Stimulated activated naive CD8-positive, alpha-beta T cell treated with anti-CD3 and anti-CD28 coated beads, Interleukin-15, amount 100 ng/mL, for 72 hours (primary cell): ENCODE results near the gene MRPL49.
"Not testable (repeated sequence)": the region's sequence is repeated elsewhere in the genome, so short reads cannot be mapped to it uniquely, and the experiment has no call there.

Experiments
- ATAC-seq: fragments of 150-1000 bp; cut with Tn5 transposase; 2 replicates; pipeline ENCODE4 v1.10.0; 2021; ENCODE audit warnings: mild to moderate bottlenecking, moderate library complexity
- DNase-seq, 2 donors: peaks; one replicate each; pipeline ENCODE4 v3.0.0; 2021 to 2022
- H3K27ac Mint-ChIP-seq, 2 donors: one replicate each; pipeline ENCODE4 v1.8.0; 2022; ENCODE audit warnings: mild to moderate bottlenecking in 2 of 2, mixed read lengths in 2 of 2, moderate library complexity in 2 of 2
- H3K27me3 Mint-ChIP-seq: one replicate; pipeline ENCODE4 v1.8.0; 2022; ENCODE audit warnings: mixed read lengths
- H3K4me1 Mint-ChIP-seq: one replicate; pipeline ENCODE4 v1.8.0; 2022; ENCODE audit warnings: mild to moderate bottlenecking, mixed read lengths
- H3K4me3 Mint-ChIP-seq, 2 donors: one replicate each; pipeline ENCODE4 v1.8.0; 2022; ENCODE audit warnings: mild to moderate bottlenecking in 2 of 2, mixed read lengths in 2 of 2, moderate library complexity in 1 of 2
- H3K9me3 Mint-ChIP-seq, 2 donors: one replicate each; pipeline ENCODE4 v1.8.0; 2022; ENCODE audit warnings: mixed read lengths in 2 of 2

The MRPL49 gene

DNA sequence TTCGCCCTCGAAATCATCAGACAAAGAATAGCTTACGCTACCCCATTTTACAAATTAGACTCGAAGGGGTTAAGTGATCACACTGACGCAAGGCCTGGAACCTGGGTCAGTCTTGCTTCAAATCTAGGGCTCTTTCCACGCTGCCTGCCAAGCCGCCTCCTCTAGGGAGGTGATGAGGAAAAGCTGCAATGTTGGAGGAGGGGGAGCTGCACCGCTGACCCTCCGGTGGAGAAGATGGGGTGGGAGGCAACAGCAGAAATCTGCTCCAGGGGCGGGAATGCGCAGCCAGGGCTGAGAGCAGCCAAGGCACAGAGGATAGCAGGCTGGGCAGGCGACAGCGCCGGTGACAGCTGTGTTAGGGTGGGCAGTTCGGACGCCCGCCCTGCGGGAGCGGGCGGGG lies 11.6 kb downstream of the MRPL49 start:
- ATAC-seq: no peak
- Mint-ChIP-seq H3K4me1 (peaks cover 56% of the 10 kb centered on the region), H3K27me3 (no peaks in the 10 kb centered on the region), H3K9me3 (no peaks in the 10 kb centered on the region), H3K4me3 (peak overlapping the region; percentile 92 to 100), H3K27ac (peak overlapping the region; percentile 99 to 100)
- DNase-seq: no peak

DNA sequence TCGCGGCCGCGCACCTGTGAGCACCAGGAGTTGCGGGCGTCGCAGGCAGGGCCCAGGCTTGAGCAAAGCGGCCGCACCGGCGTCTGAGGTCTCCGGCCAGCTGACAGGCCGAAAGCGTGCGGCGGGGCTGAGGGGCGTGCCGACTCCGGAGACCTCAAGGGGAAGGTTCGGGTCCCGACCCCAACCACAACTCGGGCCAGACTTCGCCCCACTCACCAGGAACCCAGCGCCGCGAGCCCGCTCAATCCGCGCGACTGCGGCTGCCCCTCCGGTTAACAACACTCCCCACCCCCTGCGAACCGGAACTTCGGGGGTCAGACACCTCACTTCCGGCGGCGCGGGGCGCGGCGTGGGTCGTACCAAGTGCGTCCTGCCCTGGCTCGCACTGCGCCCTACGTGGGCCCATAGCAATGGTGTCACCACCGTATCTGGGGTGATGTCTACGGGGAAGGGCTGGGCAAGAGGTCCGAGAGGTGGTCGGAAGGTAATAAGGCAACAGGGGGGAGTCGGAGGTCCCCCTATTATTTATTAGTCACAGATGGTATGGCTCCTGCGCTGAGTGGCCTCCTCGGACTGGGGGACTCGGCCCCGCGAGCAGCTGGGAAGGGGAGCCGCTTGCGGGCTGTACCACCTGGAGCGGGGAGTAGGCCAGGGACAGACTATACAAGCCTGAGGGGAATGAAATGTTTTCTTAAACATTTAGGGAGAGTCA lies 12.3 kb downstream of the MRPL49 start, which contains the start of gene SYVN1:
TSS of gene SYVN1 (minus strand) at position 280 of the 712 bp plus-strand sequence. CDS start 918 bp downstream, outside the sequence.
- ATAC-seq: peak; percentile 89
- peak within 1 kb of the TSS; percentile 92 to 100 for H3K4me3 Mint-ChIP-seq
- H3K9me3 Mint-ChIP-seq: no peaks in the 10 kb centered on the region
- peak; percentile 89 to 91 for DNase-seq
- peak within 1 kb of the TSS; percentile 99 to 100 for H3K27ac Mint-ChIP-seq
- H3K4me1 Mint-ChIP-seq: peaks cover 56% of the 10 kb centered on the region
- no peaks in the 10 kb centered on the region for H3K27me3 Mint-ChIP-seq

DNA sequence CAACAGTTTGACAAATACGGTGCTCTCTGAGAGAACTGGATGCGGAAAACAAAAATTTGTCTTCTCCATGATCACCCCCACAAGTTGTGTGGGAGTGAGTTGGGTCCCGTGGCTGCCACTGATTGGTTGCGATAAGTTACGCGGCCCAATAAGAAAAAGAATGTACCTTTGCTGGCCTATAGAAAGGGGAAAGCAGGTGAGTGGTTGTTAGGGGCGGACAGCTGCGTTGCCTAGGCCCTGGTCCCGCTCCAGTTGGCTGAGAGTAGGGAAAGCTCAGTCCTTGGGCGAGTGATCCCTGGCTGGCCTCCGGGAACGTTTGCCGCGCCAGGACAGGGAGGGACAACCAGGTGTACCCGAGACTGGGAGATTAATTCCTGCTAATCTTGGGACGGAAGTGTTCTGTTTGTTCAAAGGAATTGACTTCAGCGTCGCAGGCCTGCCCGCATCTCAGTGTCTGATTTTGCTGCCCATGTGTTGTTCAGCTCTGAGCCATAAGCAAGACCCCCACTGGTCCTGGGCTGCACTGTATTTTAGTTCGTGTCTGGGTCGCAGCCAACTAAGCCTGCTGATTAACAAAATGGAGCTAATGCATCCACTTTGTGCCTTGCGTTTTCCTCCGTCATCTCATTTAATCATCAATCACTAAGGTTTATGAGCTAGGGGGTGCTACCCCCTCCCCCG lies 13.0 kb downstream of the MRPL49 start:
- peak overlapping the region; percentile 99 to 100 for H3K27ac Mint-ChIP-seq
- peak; percentile 83 to 88 for DNase-seq
- H3K9me3 Mint-ChIP-seq: no peaks in the 10 kb centered on the region
- peak overlapping the region; percentile 92 to 100 for H3K4me3 Mint-ChIP-seq
- peak; percentile 93 for ATAC-seq
- peaks cover 51% of the 10 kb centered on the region for H3K4me1 Mint-ChIP-seq
- H3K27me3 Mint-ChIP-seq: no peaks in the 10 kb centered on the region

DNA sequence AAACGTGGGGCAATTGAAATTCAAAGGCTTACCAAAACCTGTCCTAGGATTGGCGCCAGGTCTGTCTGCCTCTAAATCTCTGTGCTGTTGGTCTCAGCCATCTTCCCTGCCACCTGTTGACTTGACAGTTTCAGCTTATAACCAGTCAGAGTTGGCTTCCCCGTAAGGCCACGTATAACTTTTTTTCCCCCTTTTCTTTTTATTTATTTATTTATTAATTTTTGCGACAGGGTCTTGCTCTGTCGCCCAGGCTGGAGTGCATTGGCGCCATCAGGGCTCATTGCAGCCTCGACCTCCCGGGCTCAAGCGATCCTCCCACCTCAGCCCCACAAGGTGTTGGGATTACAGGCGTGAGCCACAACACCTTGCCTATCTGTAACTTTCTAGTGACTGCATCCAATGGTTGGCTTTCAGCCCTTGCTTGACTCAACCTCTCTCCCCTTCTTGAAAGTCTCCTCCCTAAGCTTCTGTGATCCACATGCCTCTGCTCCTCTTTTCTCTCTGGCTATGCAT lies 13.6 kb downstream of the MRPL49 start:
- H3K4me1 Mint-ChIP-seq: peaks cover 49% of the 10 kb centered on the region
- peak overlapping the region; percentile 92 to 100 for H3K4me3 Mint-ChIP-seq
- DNase-seq: no peak
- H3K27ac Mint-ChIP-seq: peak overlapping the region; percentile 99 to 100
- no peaks in the 10 kb centered on the region for H3K9me3 Mint-ChIP-seq
- no peak for ATAC-seq
- no peaks in the 10 kb centered on the region for H3K27me3 Mint-ChIP-seq

DNA sequence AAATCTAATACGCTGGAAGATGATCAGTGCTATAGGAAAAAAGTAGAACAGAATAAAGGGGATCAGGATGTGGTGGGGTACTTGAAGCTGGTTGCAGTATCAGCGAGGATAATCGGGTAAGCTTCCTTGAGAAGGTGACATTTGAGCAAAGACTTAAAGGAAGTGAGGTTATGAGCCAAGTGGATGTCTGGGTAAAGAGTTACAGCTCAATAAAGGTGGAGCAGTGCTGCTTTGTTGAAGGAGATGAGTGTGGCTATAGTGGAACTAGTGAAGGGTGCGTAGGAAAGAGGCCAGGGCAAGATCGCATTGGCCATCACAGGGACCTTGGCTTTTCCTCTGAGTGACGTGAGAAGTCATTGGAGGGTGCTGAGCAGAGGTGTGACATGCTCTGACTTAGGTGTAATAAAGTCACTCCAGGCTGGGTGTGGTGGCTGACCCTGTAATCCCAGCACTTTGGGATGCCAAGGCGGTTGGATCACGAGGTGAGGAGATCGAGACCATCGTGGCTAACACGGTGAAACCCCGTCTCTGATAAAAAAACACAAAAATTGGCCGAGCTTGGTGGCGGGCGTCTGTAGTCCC lies 14.5 kb downstream of the MRPL49 start:
- no peaks in the 10 kb centered on the region for H3K9me3 Mint-ChIP-seq
- H3K4me1 Mint-ChIP-seq: peaks cover 42% of the 10 kb centered on the region
- no peak for DNase-seq
- H3K4me3 Mint-ChIP-seq: peak overlapping the region in 1 of 2 donors; percentile 89
- no peaks in the 10 kb centered on the region for H3K27me3 Mint-ChIP-seq
- ATAC-seq: no peak
- peak overlapping the region in 1 of 2 donors; percentile 94 for H3K27ac Mint-ChIP-seq

DNA sequence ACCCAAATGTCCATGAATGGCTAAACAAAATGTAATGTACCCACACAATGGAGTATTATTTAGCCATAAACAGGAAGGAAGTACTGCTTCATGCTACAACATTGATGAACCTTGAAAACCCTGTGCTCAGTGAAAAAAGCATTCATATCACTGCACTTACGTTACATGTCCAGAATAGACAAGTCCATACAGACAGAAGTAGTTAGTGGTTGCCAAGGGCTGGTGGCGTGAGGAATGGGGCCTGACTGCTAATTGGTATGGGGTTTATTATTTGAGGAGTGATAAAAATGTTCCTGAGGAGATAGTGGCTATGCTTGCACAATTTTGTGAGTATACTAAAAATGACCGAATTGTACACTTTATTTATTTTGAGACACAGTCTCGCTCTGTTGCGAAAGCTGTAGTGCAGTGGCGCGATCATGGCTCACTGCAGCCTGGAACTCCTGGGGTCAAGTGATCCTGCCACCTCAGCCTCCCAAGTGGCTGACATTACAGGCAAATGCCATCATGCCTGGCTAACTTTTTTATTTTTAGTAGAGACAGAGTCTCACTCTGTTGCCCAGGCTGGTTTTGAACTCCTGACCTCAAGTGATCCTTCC lies 19.9 kb downstream of the MRPL49 start:
- no peak overlapping the region for H3K27ac Mint-ChIP-seq
- ATAC-seq: no peak
- no peaks in the 10 kb centered on the region for H3K27me3 Mint-ChIP-seq
- H3K9me3 Mint-ChIP-seq: no peaks in the 10 kb centered on the region
- H3K4me3 Mint-ChIP-seq: no peak overlapping the region
- DNase-seq: no peak
- peaks cover 5% of the 10 kb centered on the region for H3K4me1 Mint-ChIP-seq

DNA sequence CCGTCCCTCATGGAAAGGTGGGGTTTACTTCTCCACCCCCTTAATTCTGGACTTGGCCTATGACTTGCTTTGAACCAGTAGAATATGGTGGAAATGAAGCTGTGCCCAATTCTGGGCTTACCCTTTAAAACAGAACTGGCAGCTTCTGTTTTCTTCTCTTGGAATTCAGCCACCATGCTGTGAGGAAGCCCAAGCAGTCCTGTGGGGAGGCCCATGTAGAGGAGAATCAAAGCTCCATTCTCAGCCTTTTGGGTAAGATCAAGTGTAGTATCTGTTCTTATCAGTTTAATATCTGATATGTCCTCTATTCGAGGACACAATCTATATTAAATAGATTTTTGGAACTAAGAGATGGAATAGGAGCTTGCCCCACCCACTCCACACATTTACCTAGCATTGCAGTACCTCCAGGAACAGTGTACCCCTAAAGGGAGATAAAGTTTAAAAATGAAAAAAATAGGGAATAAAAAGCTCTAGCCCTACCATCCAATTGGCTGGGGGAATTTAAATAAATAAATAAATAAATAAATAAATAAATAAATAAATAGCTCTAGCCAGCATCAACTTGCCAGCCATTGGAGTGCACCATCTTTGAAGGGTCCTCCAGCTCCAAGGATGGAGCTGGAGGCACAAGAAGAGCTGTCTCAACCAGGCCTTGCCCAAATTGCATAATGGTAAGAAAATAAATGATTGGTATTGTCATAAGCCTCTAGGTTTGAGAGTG lies 25.4 kb downstream of the MRPL49 start:
- peaks cover 8% of the 10 kb centered on the region for H3K27me3 Mint-ChIP-seq
- H3K4me1 Mint-ChIP-seq: peaks cover 15% of the 10 kb centered on the region
- ATAC-seq (no peak), DNase-seq (no peak)
- H3K27ac Mint-ChIP-seq: no peak overlapping the region
- H3K9me3 Mint-ChIP-seq: no peaks in the 10 kb centered on the region
- no peak overlapping the region for H3K4me3 Mint-ChIP-seq

DNA sequence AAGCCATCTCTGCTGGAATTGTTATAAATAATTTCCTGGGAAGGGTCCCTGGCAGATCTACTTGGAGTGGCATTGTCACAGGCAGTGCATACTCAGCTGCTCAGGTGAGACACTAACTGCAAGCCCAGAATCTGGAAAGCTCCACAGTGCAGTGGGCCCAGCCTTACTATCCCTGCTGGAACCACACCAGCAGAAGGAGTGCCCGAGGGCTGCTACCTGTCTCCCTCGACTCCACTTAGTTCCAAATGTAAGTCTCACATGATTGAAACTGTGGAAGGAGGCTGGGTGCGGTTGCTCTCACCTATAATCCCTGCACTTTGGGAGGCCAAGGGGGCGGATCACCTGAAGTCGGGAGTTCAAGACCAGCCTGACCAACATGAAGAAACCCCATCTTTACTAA lies 26.5 kb downstream of the MRPL49 start:
- peaks cover 20% of the 10 kb centered on the region for H3K27me3 Mint-ChIP-seq
- H3K4me3 Mint-ChIP-seq: no peak overlapping the region
- no peak for ATAC-seq
- no peak for DNase-seq
- no peak overlapping the region for H3K27ac Mint-ChIP-seq
- H3K4me1 Mint-ChIP-seq: peaks cover 15% of the 10 kb centered on the region
- H3K9me3 Mint-ChIP-seq: no peaks in the 10 kb centered on the region

DNA sequence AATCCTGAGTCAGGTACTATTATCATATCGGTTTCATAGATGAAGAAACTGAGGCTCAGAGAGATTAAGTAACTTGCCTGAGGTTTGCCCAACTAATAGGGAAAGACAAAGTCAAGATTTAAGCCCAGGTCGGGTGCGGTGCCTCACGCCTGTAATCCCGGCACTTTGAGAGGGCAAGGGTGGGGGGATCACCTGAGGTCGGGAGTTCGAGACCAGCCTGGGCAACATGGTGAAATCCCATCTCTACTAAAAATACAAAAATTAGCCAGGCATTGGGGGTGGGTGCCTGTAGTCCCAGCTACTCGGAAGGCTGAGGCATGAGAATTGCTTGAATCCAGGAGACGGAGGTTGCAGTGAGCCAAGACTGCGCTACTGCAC lies 28.0 kb downstream of the MRPL49 start:
- peaks cover 20% of the 10 kb centered on the region for H3K27me3 Mint-ChIP-seq
- H3K4me3 Mint-ChIP-seq, H3K9me3 Mint-ChIP-seq, H3K27ac Mint-ChIP-seq, DNase-seq, ATAC-seq: not testable (repeated sequence)
- peaks cover 15% of the 10 kb centered on the region for H3K4me1 Mint-ChIP-seq

DNA sequence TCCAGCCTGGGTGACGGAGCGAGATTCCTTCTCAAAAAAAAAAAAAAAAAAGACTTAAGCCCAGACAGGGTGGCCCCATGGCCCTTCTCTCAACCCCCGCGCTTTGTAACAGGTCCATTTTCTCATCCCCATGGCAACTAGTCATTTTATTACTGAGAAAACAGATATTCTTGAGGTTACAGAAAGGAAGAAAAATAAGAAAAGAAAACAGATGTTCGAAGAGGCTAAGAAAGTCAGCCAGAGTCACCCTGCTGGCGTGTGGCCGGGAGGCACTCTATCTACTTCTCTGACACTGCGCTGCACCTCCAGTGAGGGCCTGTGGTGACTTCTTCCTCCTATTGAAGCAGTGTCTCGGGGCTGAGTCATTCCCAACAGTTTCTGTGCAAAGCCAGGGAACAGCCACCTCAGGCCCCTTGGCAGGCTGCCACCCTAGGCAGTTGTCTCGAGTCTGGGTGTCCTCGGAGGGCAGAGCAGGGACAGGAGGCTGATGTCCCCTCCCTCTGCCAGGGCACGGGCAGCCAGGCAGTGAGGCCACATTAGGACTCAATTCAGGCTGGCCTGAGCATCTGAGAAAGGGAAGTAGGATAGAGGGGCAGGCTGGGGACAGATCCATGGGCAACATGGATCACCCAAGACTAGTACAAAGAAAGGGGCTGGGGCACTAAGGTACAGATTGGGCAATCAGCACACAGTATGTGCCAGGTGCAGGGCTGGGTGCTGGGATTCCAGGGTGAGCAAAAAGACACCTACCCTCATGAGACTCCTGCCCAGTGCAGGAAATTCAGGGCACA lies 28.6 kb downstream of the MRPL49 start:
- Mint-ChIP-seq H3K27me3 (peaks cover 20% of the 10 kb centered on the region), H3K4me1 (peaks cover 15% of the 10 kb centered on the region), H3K4me3 (no peak overlapping the region), H3K9me3 (no peaks in the 10 kb centered on the region), H3K27ac (peak overlapping the region in 1 of 2 donors; percentile 21)
- ATAC-seq (peak; percentile 88), DNase-seq (peak; percentile 16 to 39)

DNA sequence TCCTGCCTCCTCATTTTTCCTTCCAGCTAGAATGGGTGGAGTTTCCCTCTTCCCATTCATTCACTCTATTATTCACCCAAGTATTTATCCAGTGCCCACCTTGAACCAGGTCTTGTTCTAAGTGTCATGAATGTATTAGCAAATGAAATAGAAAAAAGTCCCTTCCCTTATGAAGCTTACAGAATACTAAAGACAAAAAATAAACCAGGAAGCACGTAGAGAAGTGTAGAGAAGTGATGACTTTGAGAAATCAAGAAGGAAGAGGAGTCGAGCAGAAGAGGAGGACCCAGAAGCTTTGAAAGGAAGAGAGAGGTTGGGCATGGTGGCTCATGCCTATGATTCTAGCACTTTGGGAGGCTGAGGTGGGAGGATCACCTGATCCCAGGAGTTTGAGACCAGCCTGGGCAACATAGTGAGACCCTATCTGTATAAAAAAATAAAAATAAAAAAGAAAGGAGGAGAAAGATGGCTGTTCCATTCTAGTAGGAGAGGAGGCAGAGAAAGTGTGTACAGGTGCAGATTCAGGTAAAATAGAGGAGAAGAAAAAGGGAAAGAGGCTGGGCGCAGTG lies 29.3 kb downstream of the MRPL49 start:
- ATAC-seq: no peak
- Mint-ChIP-seq H3K27ac (no peak overlapping the region), H3K27me3 (peaks cover 20% of the 10 kb centered on the region)

DNA sequence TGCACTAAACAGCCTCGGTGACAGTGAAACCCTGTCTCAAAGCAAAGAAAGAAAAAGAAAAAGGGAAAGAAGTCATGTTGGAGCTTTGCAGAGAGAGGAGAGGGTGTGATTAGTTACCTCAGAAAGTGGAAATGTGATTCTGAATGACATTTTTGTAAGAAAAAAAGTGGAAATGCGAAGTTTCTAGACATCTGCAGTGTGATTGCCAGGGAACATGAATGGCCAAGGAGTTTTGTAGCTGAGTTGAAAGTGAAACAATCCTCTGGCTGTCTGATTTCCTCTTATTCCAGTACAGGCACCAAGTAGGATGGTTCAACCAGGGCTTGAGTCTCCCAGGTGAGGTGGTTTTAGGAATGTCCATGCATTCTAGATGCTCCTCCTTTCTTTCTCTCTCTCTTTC lies 30.0 kb downstream of the MRPL49 start:
- H3K27ac Mint-ChIP-seq: no peak overlapping the region
- ATAC-seq (no peak), DNase-seq (no peak)
- peaks cover 20% of the 10 kb centered on the region for H3K27me3 Mint-ChIP-seq
- H3K4me1 Mint-ChIP-seq: peaks cover 15% of the 10 kb centered on the region
- H3K9me3 Mint-ChIP-seq: no peaks in the 10 kb centered on the region
- no peak overlapping the region for H3K4me3 Mint-ChIP-seq

More for the DNA sequence above, 29.3 kb downstream of the MRPL49 start:
- Mint-ChIP-seq H3K4me3 (no peak overlapping the region), H3K9me3 (no peaks in the 10 kb centered on the region), H3K4me1 (peaks cover 15% of the 10 kb centered on the region)
- no peak for DNase-seq

DNA sequence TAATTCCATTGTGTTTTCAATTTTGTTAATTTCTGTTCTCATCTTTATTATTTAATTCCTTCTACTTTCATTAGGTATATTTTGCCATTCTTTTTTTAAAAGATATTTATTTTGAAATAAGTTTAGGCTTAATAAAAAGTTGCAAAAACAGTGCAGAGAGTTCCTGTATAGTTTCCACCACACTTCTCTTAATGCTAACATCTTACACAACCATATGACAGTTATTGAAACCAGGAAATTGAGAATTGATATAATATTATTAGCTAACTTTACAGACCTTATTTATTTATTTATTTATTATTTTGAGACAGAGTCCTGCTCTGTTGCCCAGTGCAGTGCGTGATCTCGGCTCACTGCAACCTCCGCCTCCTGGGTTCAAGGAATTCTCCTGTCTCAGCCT lies 34.1 kb downstream of the MRPL49 start:
- ATAC-seq (no peak), DNase-seq (no peak)
- Mint-ChIP-seq H3K4me3 (no peak overlapping the region), H3K27me3 (peaks cover 14% of the 10 kb centered on the region), H3K4me1 (peaks cover 5% of the 10 kb centered on the region), H3K27ac (no peak overlapping the region), H3K9me3 (no peaks in the 10 kb centered on the region)

DNA sequence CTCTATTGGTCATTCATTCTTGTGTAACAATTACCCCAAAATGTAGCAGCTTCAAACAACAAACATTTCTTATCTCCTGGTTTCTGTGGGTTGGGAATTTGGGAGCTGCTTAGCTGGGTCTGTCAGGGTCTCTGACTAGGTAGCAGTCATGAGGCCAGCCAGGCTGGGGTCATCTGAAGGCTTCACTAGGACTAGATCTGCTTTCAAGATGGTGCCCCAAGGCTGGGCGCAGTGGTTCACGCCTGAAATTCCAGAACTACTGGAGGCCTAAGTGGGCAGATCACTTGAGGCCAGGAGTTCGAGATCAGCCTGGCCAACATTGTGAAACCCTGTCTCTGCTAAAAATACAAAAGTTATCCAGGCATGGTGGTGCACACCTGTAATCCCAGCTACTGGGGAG lies 34.8 kb downstream of the MRPL49 start:
- peaks cover 3% of the 10 kb centered on the region for H3K4me1 Mint-ChIP-seq
- H3K9me3 Mint-ChIP-seq: no peaks in the 10 kb centered on the region
- no peak overlapping the region for H3K27ac Mint-ChIP-seq
- ATAC-seq (no peak), DNase-seq (no peak)
- H3K4me3 Mint-ChIP-seq: no peak overlapping the region
- peaks cover 14% of the 10 kb centered on the region for H3K27me3 Mint-ChIP-seq
